IMR-90 (cell line): Measurements from ENCODE around the gene CCDC63. TPM values are rescaled to one million over a fixed set of nuclear protein-coding genes. Genes with fewer than 3 reads are reported as not detected.

Experiments used
- ATAC-seq: fragments of 200-7000 bp; cut with Tn5 transposase; 2 replicates; pipeline ENCODE4 v1.9.1; 2020; ENCODE audit warnings: low read depth, mild to moderate bottlenecking, moderate library complexity
- BruUV-seq: library from RNA; stranded (reverse); fragments of 400-500 nt; replicated peaks from 2 replicates; lab custom pipeline; 2021; lab: Mats Ljungman, UMichigan
- CTCF ChIA-PET: fragments of 300-600 bp; formaldehyde crosslinking; extraction: SDS; loops from one replicate; lab custom pipeline; 2021; ENCODE audit warnings: antibody characterized with exemption; lab: Yijun Ruan, JAX
- POLR2A ChIA-PET: fragments of 300-600 bp; sonication (Branson Sonifier 250); formaldehyde crosslinking; loops from one replicate; lab custom pipeline; 2022; ENCODE audit warnings: antibody characterized with exemption; ENCODE audit not compliant: unreplicated experiment; lab: Charles Lee
- DNase-seq: peaks from one replicate; pipeline ENCODE4 v3.0.0; 2013
- H2AFZ ChIP-seq: replicated peaks from 2 replicates; pipeline ENCODE3; 2013; ENCODE audit warnings: low read length, mild to moderate bottlenecking; ENCODE audit not compliant: poor library complexity
- H2AK5ac ChIP-seq: 2 replicates; pipeline ENCODE4 v1.6.1; 2013; ENCODE audit warnings: low read depth, low read length, inconsistent platforms
- H2AK9ac ChIP-seq: replicated peaks from 2 replicates; pipeline ENCODE3; 2013; ENCODE audit warnings: mild to moderate bottlenecking, low read depth, low read length, moderate library complexity; ENCODE audit not compliant: poor library complexity
- H2BK120ac ChIP-seq: 2 replicates; pipeline ENCODE4 v1.6.1; 2013; ENCODE audit warnings: low read depth, low read length, inconsistent platforms
- H2BK15ac ChIP-seq: 3 replicates; pipeline ENCODE4 v1.6.1; 2013; ENCODE audit warnings: low read depth, low read length, inconsistent platforms
- H2BK20ac ChIP-seq: 2 replicates; pipeline ENCODE4 v1.6.1; 2013; ENCODE audit warnings: low read depth, mild to moderate bottlenecking, inconsistent platforms, low read length, moderate library complexity
- H2BK5ac ChIP-seq: 2 replicates; pipeline ENCODE4 v1.6.1; 2013; ENCODE audit warnings: mild to moderate bottlenecking, low read depth, low read length, inconsistent platforms; ENCODE audit not compliant: poor library complexity, severe bottlenecking
- H3K14ac ChIP-seq: replicated peaks from 2 replicates; pipeline ENCODE4 v1.6.1; 2013; ENCODE audit warnings: low read depth, low read length, inconsistent platforms
- H3K18ac ChIP-seq: 2 replicates; pipeline ENCODE4 v1.6.1; 2013; ENCODE audit warnings: low read depth, low read length, control low read depth
- H3K23ac ChIP-seq: 2 replicates; pipeline ENCODE4 v1.6.1; 2013; ENCODE audit warnings: low read depth, low read length, inconsistent platforms
- H3K27ac ChIP-seq: 2 replicates; pipeline ENCODE4 v1.5.1; 2013; ENCODE audit warnings: mild to moderate bottlenecking, control low read depth, low read length; ENCODE audit not compliant: insufficient read depth
- H3K27me3 ChIP-seq: 2 replicates; pipeline ENCODE4 v1.6.1; 2013; ENCODE audit warnings: low read length; ENCODE audit not compliant: control insufficient read depth, insufficient read depth
- H3K36me3 ChIP-seq: 2 replicates; pipeline ENCODE4 v1.6.1; 2013; ENCODE audit warnings: low read length, mixed read lengths; ENCODE audit not compliant: control insufficient read depth, insufficient read depth
- H3K4ac ChIP-seq: 2 replicates; pipeline ENCODE4 v1.6.1; 2013; ENCODE audit warnings: low read depth, low read length, inconsistent platforms
- H3K4me1 ChIP-seq: 2 replicates; pipeline ENCODE4 v1.6.1; 2013; ENCODE audit warnings: low read length, mixed read lengths; ENCODE audit not compliant: control insufficient read depth, insufficient read depth
- H3K4me2 ChIP-seq: 2 replicates; pipeline ENCODE4 v1.6.1; 2013; ENCODE audit warnings: low read depth, mild to moderate bottlenecking, control low read depth, low read length, moderate library complexity
- H3K4me3 ChIP-seq: 2 replicates; pipeline ENCODE4 v1.5.1; 2013; ENCODE audit warnings: low read depth, mild to moderate bottlenecking, control low read depth, low read length, moderate library complexity; ENCODE audit not compliant: insufficient read depth
- H3K56ac ChIP-seq: 2 replicates; pipeline ENCODE4 v1.6.1; 2013; ENCODE audit warnings: low read length, inconsistent platforms; ENCODE audit not compliant: insufficient read depth; ENCODE audit errors: extremely low read depth
- H3K79me1 ChIP-seq, 2 experiments: 2 replicates each; pipeline ENCODE4 v1.6.1; 2013; ENCODE audit warnings: low read length in 2 of 2, inconsistent platforms in 1 of 2, low read depth in 1 of 2
- H3K9ac ChIP-seq: 2 replicates; pipeline ENCODE4 v1.6.1; 2013; ENCODE audit warnings: low read depth, low read length, control low read depth
- H3K9me1 ChIP-seq: 2 replicates; pipeline ENCODE4 v1.6.1; 2013; ENCODE audit warnings: low read length, inconsistent platforms; ENCODE audit not compliant: insufficient read depth
- H3K9me3 ChIP-seq: 2 replicates; pipeline ENCODE4 v1.6.1; 2013; ENCODE audit warnings: low read length; ENCODE audit not compliant: control insufficient read depth, insufficient read depth
- H4K20me1 ChIP-seq: 2 replicates; pipeline ENCODE4 v1.6.1; 2013; ENCODE audit warnings: low read length, inconsistent platforms; ENCODE audit not compliant: insufficient read depth
- H4K5ac ChIP-seq: 2 replicates; pipeline ENCODE4 v1.6.1; 2013; ENCODE audit warnings: mild to moderate bottlenecking, low read depth, low read length, control low read depth
- H4K8ac ChIP-seq, 2 experiments: 2 replicates each; pipeline ENCODE4 v1.6.1; 2013; ENCODE audit warnings: low read depth in 2 of 2, low read length in 2 of 2, control low read depth in 1 of 2, inconsistent platforms in 1 of 2
- H4K91ac ChIP-seq: 2 replicates; pipeline ENCODE4 v1.6.1; 2013; ENCODE audit warnings: low read depth, low read length, inconsistent platforms; ENCODE audit not compliant: insufficient read depth
- BHLHE40 ChIP-seq: fragments of 150-350 bp; IDR thresholded peaks from 2 replicates; pipeline ENCODE4 v1.6.1; 2016; ENCODE audit warnings: mild to moderate bottlenecking, low read depth, low read length
- CEBPB ChIP-seq: IDR thresholded peaks from 2 replicates; pipeline ENCODE4 v1.6.1; 2012; ENCODE audit warnings: low read depth, low read length, improper control_type of control experiment
- CHD1 ChIP-seq: IDR thresholded peaks from 2 replicates; pipeline ENCODE4 v1.6.1; 2012; ENCODE audit warnings: low read depth, low read length, improper control_type of control experiment
- CTCF ChIP-seq: conservative IDR thresholded peaks from 2 replicates; pipeline ENCODE4 v1.5.1; 2012; ENCODE audit warnings: mild to moderate bottlenecking, low read depth, low read length, improper control_type of control experiment
- ELK1 ChIP-seq: fragments of 150-350 bp; IDR thresholded peaks from 2 replicates; pipeline ENCODE4 v1.6.1; 2016; ENCODE audit warnings: low read depth, mild to moderate bottlenecking, low read length, moderate library complexity, borderline replicate concordance
- FOS ChIP-seq: fragments of 150-350 bp; IDR thresholded peaks from 2 replicates; pipeline ENCODE4 v1.6.1; 2016; ENCODE audit warnings: low read depth, low read length
- MAFK ChIP-seq: IDR thresholded peaks from 2 replicates; pipeline ENCODE4 v1.6.1; 2012; ENCODE audit warnings: low read depth, low read length, improper control_type of control experiment
- MAZ ChIP-seq: IDR thresholded peaks from 2 replicates; pipeline ENCODE4 v1.6.1; 2012; ENCODE audit warnings: low read depth, mild to moderate bottlenecking, low read length, improper control_type of control experiment, moderate library complexity, borderline replicate concordance
- MXI1 ChIP-seq: IDR thresholded peaks from 2 replicates; pipeline ENCODE4 v1.6.1; 2012; ENCODE audit warnings: low read depth, mild to moderate bottlenecking, low read length, moderate library complexity, borderline replicate concordance
- NFE2L2 ChIP-seq: fragments of 150-350 bp; IDR thresholded peaks from 2 replicates; pipeline ENCODE4 v1.6.1; 2016; ENCODE audit warnings: low read depth, mild to moderate bottlenecking, low read length
- POLR2A ChIP-seq: IDR thresholded peaks from 2 replicates; pipeline ENCODE4 v1.6.1; 2012; ENCODE audit warnings: mild to moderate bottlenecking, low read depth, low read length
- RAD21 ChIP-seq: IDR thresholded peaks from 2 replicates; pipeline ENCODE4 v1.6.1; 2012; ENCODE audit warnings: low read length, improper control_type of control experiment
- RCOR1 ChIP-seq: IDR thresholded peaks from 2 replicates; pipeline ENCODE4 v1.6.1; 2012; ENCODE audit warnings: mild to moderate bottlenecking, low read length, improper control_type of control experiment; ENCODE audit not compliant: insufficient replicate concordance
- RFX5 ChIP-seq: IDR thresholded peaks from 2 replicates; pipeline ENCODE4 v1.8.0; 2012; ENCODE audit warnings: low read depth, mild to moderate bottlenecking, low read length, moderate library complexity
- SMC3 ChIP-seq: fragments of 150-350 bp; IDR thresholded peaks from 2 replicates; pipeline ENCODE4 v1.6.1; 2016; ENCODE audit warnings: low read depth, mild to moderate bottlenecking, antibody characterized with exemption, low read length, moderate library complexity
- USF2 ChIP-seq: fragments of 150-350 bp; IDR thresholded peaks from 2 replicates; pipeline ENCODE4 v1.6.1; 2017; ENCODE audit warnings: mild to moderate bottlenecking, antibody characterized with exemption, low read length, low read depth
- WGBS, 2 experiments: methylation state at CpG; one replicate each; pipeline versions ENCODE4 v1.1.5 to v1.1.7; 2013; ENCODE audit warnings: missing lambda C conversion rate in 2 of 2; ENCODE audit not compliant: insufficient read length in 1 of 2; ENCODE audit errors: extremely low coverage in 2 of 2; 5-methylcytosine and 5-hydroxymethylcytosine counted together
- dilution Hi-C: fragments of 300-500 bp; cut with HindIII; formaldehyde crosslinking; loops from one replicate; pipeline ENCODE4 v1.14.3; 2018; ENCODE audit warnings: low sequenced_read_pairs; ENCODE audit not compliant: unreplicated experiment
- in situ Hi-C: fragments of 300-500 bp; cut with MboI; formaldehyde crosslinking; loops from 3 replicates; pipeline ENCODE4 v1.14.3; 2019; ENCODE audit warnings: low sequenced_read_pairs, inconsistent platforms, mixed read lengths
- intact Hi-C: fragments of 100-400 bp; cut with micrococcal nuclease; formaldehyde crosslinking; loops from 2 replicates; pipeline ENCODE4 v1.10.0; 2022
- polyA plus RNA-seq, 3 experiments: library from polyadenylated mRNA; depleted of rRNA; stranded (reverse); fragments of >200 nt; gene quantifications; 2 replicates each; pipeline ENCODE4 v1.2.3, GENCODE V29; 2012; ENCODE audit warnings: low replicate concordance in 1 of 3
- total RNA-seq: library from RNA; depleted of rRNA; stranded (reverse); fragments of >200 nt; gene quantifications from 2 replicates; pipeline ENCODE4 v1.2.3, GENCODE V29; 2012

CCDC63 gene
- total and polyA plus RNA-seq, 2 of the 4 experiments (the other 2 are of a cell fraction): not detected

- WGBS, 2 experiments: 58 to 93% methylated on average over 1 to 2 of the region's 2 CpGs
- no peak overlapping the region for H2BK20ac ChIP-seq
- no peak overlapping the region for H4K8ac ChIP-seq
- ATAC-seq (no peak), DNase-seq (no peak)
- H3K9ac ChIP-seq: no peak overlapping the region
- no peak overlapping the region for H2BK5ac ChIP-seq
- no peak overlapping the region for H3K14ac ChIP-seq
- intact Hi-C loops: no loop called here
- no peak overlapping the region for H2AK9ac ChIP-seq
- H3K36me3 ChIP-seq: no peaks in the 10 kb centered on the region
- POLR2A ChIA-PET: no interaction called here
- no peaks in the 10 kb centered on the region for H3K9me3 ChIP-seq
- no peak overlapping the region for H3K4me2 ChIP-seq
- in situ Hi-C loops: no loop called here
- CTCF ChIA-PET: no interaction called here
- BruUV-seq: no TSS peak
- dilution Hi-C loops: no loop called here
- no peak overlapping the region for H2BK120ac ChIP-seq
- no peak overlapping the region for H2AK5ac ChIP-seq
- H4K5ac ChIP-seq: no peak overlapping the region
- H2BK15ac ChIP-seq: no peak overlapping the region
- no peak overlapping the region for H2AFZ ChIP-seq
- no peaks in the 10 kb centered on the region for H4K20me1 ChIP-seq
- no peak overlapping the region for H3K4ac ChIP-seq
- no peak overlapping the region for H3K27ac ChIP-seq
- peaks cover 9% of the 10 kb centered on the region for H3K27me3 ChIP-seq
- H3K4me1 ChIP-seq: no peaks in the 10 kb centered on the region
- TF ChIP-seq NFE2L2 (no peak), MAFK (no peak), SMC3 (no peak), MAZ (no peak), CEBPB (no peak), RCOR1 (no peak), RAD21 (no peak), CHD1 (no peak), USF2 (no peak), BHLHE40 (no peak), ELK1 (no peak), MXI1 (no peak), POLR2A (no peak), RFX5 (no peak), FOS (no peak), CTCF (no peak)
- no peak overlapping the region for H3K18ac ChIP-seq
- H3K79me1 ChIP-seq: no peaks in the 10 kb centered on the region
- no peak overlapping the region for H3K56ac ChIP-seq
- no peak overlapping the region for H3K23ac ChIP-seq
- H4K91ac ChIP-seq: no peak overlapping the region
- no peaks in the 10 kb centered on the region for H3K9me1 ChIP-seq
- no peak overlapping the region for H3K4me3 ChIP-seq
Observed at GRCh38 chr12:110824342-110824741, 22.4 kb upstream of the CCDC63 start.
